Measurements from ENCODE around the gene HMCN2. TPM values are rescaled to one million over a fixed set of nuclear protein-coding genes. Genes with fewer than 3 reads are reported as not detected.
"Not testable (repeated sequence)": the region's sequence is repeated elsewhere in the genome, so short reads cannot be mapped to it uniquely, and the experiment has no call there.

The HMCN2 gene
- total RNA-seq, 1 experiment from 2014 or later: 1.6 TPM

DNA sequence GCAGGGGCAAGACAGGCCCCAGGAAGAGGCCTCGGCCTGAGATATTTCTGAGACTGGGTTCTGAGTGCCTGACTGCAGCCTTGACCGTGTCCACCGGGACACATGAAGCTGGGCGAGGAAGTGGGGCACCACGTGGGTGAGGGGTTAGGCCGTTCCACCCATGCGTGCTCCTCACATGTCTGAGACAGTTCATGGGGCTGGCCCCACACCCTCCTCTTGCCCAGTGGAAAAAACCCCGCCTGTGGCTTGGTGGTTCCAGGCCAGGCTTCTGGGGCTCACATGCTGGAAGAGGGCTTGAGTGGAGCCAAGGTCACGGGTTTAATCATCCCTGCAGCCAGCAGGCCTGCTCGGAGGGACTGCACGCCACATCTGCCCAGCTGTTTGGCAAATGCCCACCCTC lies 11.4 kb downstream of the HMCN2 start:
- no peaks in the 10 kb centered on the region for H3K79me2 ChIP-seq (ENCODE audit: low read depth)
- no peak overlapping the region for H3K4me3 ChIP-seq
- DNase-seq: no peak
- no peak overlapping the region for H3K27ac ChIP-seq
- TF ChIP-seq CTCF (conservative IDR thresholded peaks at IDR 0.05) (no peak), EZH2 (IDR thresholded peaks at IDR 0.05; ENCODE audit: low read depth) (no peak)
- ChIA-PET CTCF (interaction anchor here (0.7 kb wide), 1 partner anchor 175 kb away, joined by 3 read pairs; no protein-coding TSS in a partner anchor), POLR2A (ENCODE audit: unreplicated experiment) (interaction anchor here (0.6 kb wide), 1 partner anchor 78 kb away, joined by 3 read pairs; no protein-coding TSS in a partner anchor)
- H3K27me3 ChIP-seq (ENCODE audit: insufficient read depth, low read depth): peaks cover 5% of the 10 kb centered on the region; the same call in 1 of the 2 replicates
- no peaks in the 10 kb centered on the region for H3F3A ChIP-seq (ENCODE audit: insufficient read depth, low read depth)
- no peak overlapping the region for H3K4me2 ChIP-seq
- no peaks in the 10 kb centered on the region for H3K4me1 ChIP-seq (replicated peaks; ENCODE audit: insufficient read depth)
- no peaks in the 10 kb centered on the region for H3K36me3 ChIP-seq (ENCODE audit: low read depth)
- no peak overlapping the region for H2AFZ ChIP-seq
- no TSS peak for BruUV-seq (replicated peaks)
- no peaks in the 10 kb centered on the region for H4K20me1 ChIP-seq (ENCODE audit: insufficient read depth)
- no peaks in the 10 kb centered on the region for H3K9me3 ChIP-seq (ENCODE audit: insufficient read depth, low read depth)
- intact Hi-C loops (cut with micrococcal nuclease; ENCODE audit: unreplicated experiment): no loop called here
- H3K9me2 ChIP-seq (ENCODE audit: insufficient read depth): no peaks in the 10 kb centered on the region

DNA sequence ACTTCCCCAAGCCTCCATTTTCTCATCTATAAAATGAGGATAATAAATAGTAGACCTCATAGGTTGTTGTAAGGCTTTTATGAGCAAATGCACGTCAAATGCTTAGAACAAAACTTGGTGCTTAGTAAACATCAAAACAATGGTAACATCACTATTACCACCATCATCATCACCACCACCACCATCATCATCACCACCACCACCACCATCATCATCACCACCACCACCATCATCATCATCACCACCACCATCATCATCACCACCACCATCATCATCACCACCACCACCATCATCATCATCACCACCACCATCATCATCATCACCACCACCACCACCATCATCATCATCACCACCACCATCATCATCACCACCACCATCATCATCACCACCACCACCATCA lies 12.0 kb downstream of the HMCN2 start:
- POLR2A ChIA-PET (ENCODE audit: unreplicated experiment); H3K9me2 ChIP-seq (ENCODE audit: insufficient read depth); H2AFZ ChIP-seq; H3K36me3 ChIP-seq (ENCODE audit: low read depth); H4K20me1 ChIP-seq (ENCODE audit: insufficient read depth); H3K27ac ChIP-seq; H3F3A ChIP-seq (ENCODE audit: insufficient read depth, low read depth); H3K4me1 ChIP-seq (replicated peaks; ENCODE audit: insufficient read depth); intact Hi-C loops (cut with micrococcal nuclease; ENCODE audit: unreplicated experiment); H3K4me3 ChIP-seq; H3K9me3 ChIP-seq (ENCODE audit: insufficient read depth, low read depth); H3K79me2 ChIP-seq (ENCODE audit: low read depth); DNase-seq; H3K4me2 ChIP-seq; BruUV-seq (replicated peaks); H3K27me3 ChIP-seq (ENCODE audit: insufficient read depth, low read depth): not testable (repeated sequence)
- CTCF ChIA-PET: interaction anchor here (0.7 kb wide), 1 partner anchor 175 kb away, joined by 3 read pairs; no protein-coding TSS in a partner anchor

GRCh38 chr9:130283539-130284248 lies 18.1 kb downstream of the HMCN2 start:
- Histone ChIP-seq H3K9me3 (ENCODE audit: insufficient read depth, low read depth) (no peaks in the 10 kb centered on the region), H3K36me3 (ENCODE audit: low read depth) (no peaks in the 10 kb centered on the region), H3K4me1 (replicated peaks; ENCODE audit: insufficient read depth) (no peaks in the 10 kb centered on the region), H3K27me3 (ENCODE audit: insufficient read depth, low read depth) (peaks cover 58% of the 10 kb centered on the region), H4K20me1 (ENCODE audit: insufficient read depth) (no peaks in the 10 kb centered on the region; the same call in 1 of the 2 replicates), H2AFZ (no peak overlapping the region), H3K27ac (no peak overlapping the region), H3K4me3 (no peak overlapping the region), H3K79me2 (ENCODE audit: low read depth) (no peaks in the 10 kb centered on the region), H3K9me2 (ENCODE audit: insufficient read depth) (no peaks in the 10 kb centered on the region), H3F3A (ENCODE audit: insufficient read depth, low read depth) (no peaks in the 10 kb centered on the region), H3K4me2 (no peak overlapping the region)
- no TSS peak for BruUV-seq (replicated peaks)
- DNase-seq: no peak
- POLR2A ChIA-PET (ENCODE audit: unreplicated experiment): no interaction called here
- TF ChIP-seq CTCF (conservative IDR thresholded peaks at IDR 0.05) (no peak), EZH2 (IDR thresholded peaks at IDR 0.05; ENCODE audit: low read depth) (no peak)
- intact Hi-C loops (cut with micrococcal nuclease; ENCODE audit: unreplicated experiment): no loop called here
- CTCF ChIA-PET: interaction anchor here (0.6 kb wide), 1 partner anchor 25 kb away, joined by 3 read pairs; no protein-coding TSS in a partner anchor
